K562 (cell line): ENCODE results near the gene CTDSP1. TPM values are rescaled to one million over a fixed set of nuclear protein-coding genes. Genes with fewer than 3 reads are reported as not detected.

Source experiments
- ATAC-seq: fragments of 200-7000 bp; cut with Tn5 transposase; 3 replicates; pipeline ENCODE4 v1.9.1; 2020; ENCODE audit warnings: moderate library complexity
- BruUV-seq: library from RNA; stranded (reverse); fragments of 400-500 nt; replicated peaks from 2 replicates; lab custom pipeline; 2021; lab: Mats Ljungman, UMichigan
- CTCF ChIA-PET: fragments of 300-600 bp; formaldehyde crosslinking; extraction: SDS; loops from one replicate; lab custom pipeline; 2021; ENCODE audit warnings: low intra/inter-chr PET ratio; lab: Yijun Ruan, JAX
- POLR2A ChIA-PET: fragments of 300-600, 350-650 bp; sonication (Branson Sonifier 250); formaldehyde crosslinking; extraction: SDS; loops from one replicate; lab custom pipeline; 2021; ENCODE audit warnings: antibody characterized with exemption, inconsistent platforms; lab: Yijun Ruan, JAX
- DNase-seq, 4 experiments: peaks; one replicate each; pipeline versions ENCODE4 v3.0.0 to v3.0.0-alpha.2; 2011 to 2018; ENCODE audit warnings: low spot score in 3 of 4, mixed read lengths in 3 of 4; ENCODE audit errors: extremely low read depth in 1 of 4
- FAIRE-seq: peaks from 2 replicates; lab custom pipeline; 2011; peaks lifted over from hg19 to GRCh38; lab: Jason Lieb, UNC
- H2AFZ ChIP-seq: 2 replicates; pipeline ENCODE4 v1.6.0; 2011; ENCODE audit warnings: low read depth, low read length, control low read depth, inconsistent platforms
- H3K27ac ChIP-seq: fragments of 200-600 bp; 3 replicates; pipeline ENCODE4 v1.8.0; 2011; ENCODE audit warnings: low read depth, mild to moderate bottlenecking, control low read depth, inconsistent platforms, low read length, moderate library complexity, mixed read lengths; ENCODE audit errors: extremely low read depth
- H3K27me3 ChIP-seq, 2 experiments: fragments of 300-600 bp in 1 of 2; 2 replicates in 1 of 2; 3 replicates in 1 of 2; pipeline versions ENCODE4 v1.6.0 to v1.8.0; 2011; ENCODE audit warnings: inconsistent platforms in 2 of 2, low read length in 2 of 2, mild to moderate bottlenecking in 1 of 2, mixed read lengths in 1 of 2, moderate library complexity in 1 of 2; ENCODE audit not compliant: control insufficient read depth in 2 of 2, insufficient read depth in 2 of 2
- H3K36me3 ChIP-seq: fragments of 300-600 bp; 3 replicates; pipeline ENCODE4 v1.8.0; 2011; ENCODE audit warnings: mild to moderate bottlenecking, low read length, inconsistent platforms; ENCODE audit not compliant: control insufficient read depth, insufficient read depth
- H3K4me1 ChIP-seq, 2 experiments: fragments of 200-600 bp in 1 of 2; replicated peaks in 1 of 2; 2 replicates in 1 of 2; 3 replicates in 1 of 2; pipeline versions ENCODE4 v1.5.1 to v1.8.0; 2011; ENCODE audit warnings: inconsistent platforms in 2 of 2, low read length in 2 of 2, mild to moderate bottlenecking in 1 of 2, mixed read lengths in 1 of 2, moderate library complexity in 1 of 2; ENCODE audit not compliant: control insufficient read depth in 2 of 2, insufficient read depth in 2 of 2
- H3K4me2 ChIP-seq: 2 replicates; pipeline ENCODE4 v1.6.1; 2011; ENCODE audit warnings: low read length, control low read depth, inconsistent platforms, mixed read lengths; ENCODE audit not compliant: insufficient read depth
- H3K4me3 ChIP-seq: fragments of 200-600 bp; sonication (generic), shearing (Covaris generic); 2 replicates; pipeline ENCODE4 v1.5.1; 2016; ENCODE audit warnings: control low read depth, inconsistent platforms
- H3K79me2 ChIP-seq: fragments of 200-600 bp; 3 replicates; pipeline ENCODE4 v1.8.0; 2011; ENCODE audit warnings: low read length, inconsistent platforms; ENCODE audit not compliant: control insufficient read depth, insufficient read depth
- H3K9ac ChIP-seq, 2 experiments: 2 replicates each; pipeline versions ENCODE4 v1.6.0 to v1.6.1; 2011; ENCODE audit warnings: low read depth in 2 of 2, low read length in 2 of 2, control low read depth in 1 of 2, inconsistent platforms in 1 of 2, mild to moderate bottlenecking in 1 of 2, mixed read lengths in 1 of 2; ENCODE audit not compliant: insufficient read depth in 1 of 2
- H3K9me1 ChIP-seq: one replicate; pipeline ENCODE4 v1.6.0; 2011; ENCODE audit warnings: inconsistent platforms, mild to moderate bottlenecking, low read length, moderate library complexity; ENCODE audit not compliant: control insufficient read depth, insufficient read depth
- H3K9me3 ChIP-seq: replicated peaks from 2 replicates; pipeline ENCODE4 v1.5.1; 2011; ENCODE audit warnings: low read depth, low read length, inconsistent platforms; ENCODE audit not compliant: control insufficient read depth, insufficient read depth
- H4K20me1 ChIP-seq: replicated peaks from 2 replicates; pipeline ENCODE4 v1.6.1; 2011; ENCODE audit warnings: low read length, inconsistent platforms, mixed read lengths; ENCODE audit not compliant: control insufficient read depth, insufficient read depth
- CTCF ChIP-seq, 3 experiments: IDR thresholded peaks in 2 of 3; conservative IDR thresholded peaks in 1 of 3; 2 replicates each; pipeline ENCODE4 v1.5.1; 2011 to 2012; ENCODE audit warnings: low read length in 3 of 3, mild to moderate bottlenecking in 3 of 3, control low read depth in 2 of 3, improper control_type of control experiment in 1 of 3, inconsistent platforms in 1 of 3, low read depth in 1 of 3, mixed read lengths in 1 of 3, moderate library complexity in 1 of 3; ENCODE audit not compliant: insufficient read depth in 2 of 3
- DIDO1 ChIP-seq: fragments of 450-650 bp; IDR thresholded peaks from 2 replicates; pipeline ENCODE4 v1.6.1; 2016; ENCODE audit warnings: low read depth, missing biosample characterization, missing genetic modification characterization
- DMBX1 ChIP-seq: fragments of 250-450 bp; sonication (Bioruptor Pico); IDR thresholded peaks from 2 replicates; pipeline ENCODE4 v1.8.0; 2022; ENCODE audit warnings: inconsistent platforms, mild to moderate bottlenecking, moderate library complexity, borderline replicate concordance
- HMGN3 ChIP-seq: IDR thresholded peaks from 2 replicates; pipeline ENCODE4 v1.6.1; 2011; ENCODE audit warnings: borderline replicate concordance, low read depth, mild to moderate bottlenecking, mixed read lengths, low read length; ENCODE audit not compliant: insufficient read length; ENCODE audit errors: extremely low read depth
- HNRNPUL1 ChIP-seq: fragments of 200-400 bp; formaldehyde crosslinking; IDR thresholded peaks from 2 replicates; pipeline ENCODE4 v1.6.1; 2017; ENCODE audit warnings: low read length
- ID3 ChIP-seq, 2 experiments: fragments of 250-450 bp in 1 of 2; fragments of 450-650 bp in 1 of 2; sonication (Bioruptor Pico) in 1 of 2; IDR thresholded peaks; 2 replicates each; pipeline versions ENCODE4 v1.6.1 to v1.8.0; 2016 to 2021; ENCODE audit warnings: mild to moderate bottlenecking in 2 of 2, moderate library complexity in 2 of 2, missing compliant biosample characterization in 1 of 2, missing genetic modification characterization in 1 of 2
- PHTF2 ChIP-seq: fragments of 250-450 bp; sonication (Bioruptor Pico); IDR thresholded peaks from 2 replicates; pipeline ENCODE4 v1.5.0; 2021; ENCODE audit warnings: mild to moderate bottlenecking
- RB1 ChIP-seq: fragments of 450-650 bp; IDR thresholded peaks from 2 replicates; pipeline ENCODE4 v1.6.1; 2017; ENCODE audit warnings: low read depth, mild to moderate bottlenecking
- RBFOX2 ChIP-seq: fragments of 200-400 bp; formaldehyde crosslinking; IDR thresholded peaks from 2 replicates; pipeline ENCODE4 v1.6.1; 2017; ENCODE audit warnings: low read depth, mild to moderate bottlenecking, low read length, moderate library complexity
- RBM15 ChIP-seq: fragments of 200-400 bp; formaldehyde crosslinking; IDR thresholded peaks from 2 replicates; pipeline ENCODE4 v1.6.1; 2018; ENCODE audit warnings: mild to moderate bottlenecking, low read length, moderate library complexity; ENCODE audit not compliant: insufficient read depth
- U2AF2 ChIP-seq: fragments of 200-400 bp; formaldehyde crosslinking; optimal IDR thresholded peaks from 2 replicates; pipeline ENCODE3; 2017; ENCODE audit warnings: low read depth, mild to moderate bottlenecking, low read length
- ZNF134 ChIP-seq: fragments of 250-450 bp; sonication (Bioruptor Pico); conservative IDR thresholded peaks from 2 replicates; pipeline ENCODE4 v1.4.0; 2020
- ZNF592 ChIP-seq: fragments of 450-650 bp; IDR thresholded peaks from 2 replicates; pipeline ENCODE4 v1.6.1; 2017; ENCODE audit warnings: antibody characterized with exemption, mild to moderate bottlenecking
- WGBS: fragments of 100-300 bp; shearing (Covaris generic); methylation state at CpG from one replicate; pipeline ENCODE4 v1.1.6; 2016; ENCODE audit warnings: low coverage, mixed read lengths; ENCODE audit not compliant: insufficient coverage; ENCODE audit errors: missing lambda C conversion rate; 5-methylcytosine and 5-hydroxymethylcytosine counted together
- in situ Hi-C: fragments of 300-500 bp; cut with MboI; formaldehyde crosslinking; loops from 4 replicates; pipeline ENCODE4 v1.15.0; 2018; ENCODE audit warnings: inconsistent platforms, mixed read lengths
- intact Hi-C: fragments of 100-400 bp; cut with micrococcal nuclease; formaldehyde crosslinking; loops from 2 replicates; pipeline ENCODE4 v1.14.2; 2022
- polyA plus RNA-seq, 8 experiments: library from polyadenylated mRNA; depleted of rRNA in 4 of 8; stranded (reverse) in 5 of 8; unstranded in 3 of 8; fragments of >200 nt; fragmentation: Nextera tagmentation in 2 of 8; fragmentation: Illumina TruSeq in 1 of 8; extraction: Ambion mirVana in 2 of 8; extraction: Trizol in 1 of 8; gene quantifications; 2 replicates each; pipeline versions ENCODE4 v1.2.1 to v1.2.3, GENCODE V29; 2011 to 2014; ENCODE audit warnings: inconsistent platforms in 1 of 8, missing spikeins in 1 of 8
- total RNA-seq, 7 experiments: library from RNA; depleted of rRNA in 6 of 7; stranded (reverse); fragments of >200 nt in 6 of 7; fragmentation: Illumina TruSeq in 2 of 7; extraction: Trizol in 2 of 7; gene quantifications; 2 replicates each; pipeline versions ENCODE4 v1.2.1 to v1.2.3, GENCODE V29; 2011 to 2021; ENCODE audit warnings: low replicate concordance in 1 of 7

CTDSP1 gene
- total and polyA plus RNA-seq, 9 of the 15 experiments (the other 6 are each of a cell fraction or from before 2014, with no cell fraction given), result 2.4 to 74.8 (median 45.8) TPM

- no TSS peak for BruUV-seq
- peak overlapping the region; percentile 83 to 94 for H3K9ac ChIP-seq
- H3K27ac ChIP-seq, result peak overlapping the region; percentile 90
- peaks cover 43% of the 10 kb centered on the region; the same call in 2 of the 3 replicates for H3K36me3 ChIP-seq
- in situ Hi-C loops (no loop called here), intact Hi-C loops (loop anchor here (10.0 kb wide), 1 partner anchor 244 kb away; no protein-coding TSS in a partner anchor)
- DNase-seq (peak; percentile 43 to 58 (median 56)), ATAC-seq (no peak), FAIRE-seq (no peak)
- POLR2A ChIA-PET, result interaction anchor here (0.7 to 0.8 kb wide), 2 partner anchors 130 to 308 kb away, joined by 3 to 5 read pairs; partner anchors contain the start of genes AAMP and PNKD
- 2% methylated on average over 21 of the region's 63 CpGs for WGBS
- H4K20me1 ChIP-seq, result no peaks in the 10 kb centered on the region
- H3K9me3 ChIP-seq, result no peaks in the 10 kb centered on the region
- H3K4me2 ChIP-seq, result peak overlapping the region; percentile 69
- peak overlapping the region; percentile 57 for H3K4me3 ChIP-seq
- no peak overlapping the region for H2AFZ ChIP-seq
- H3K79me2 ChIP-seq, result peaks cover 61% of the 10 kb centered on the region
- no peaks in the 10 kb centered on the region for H3K9me1 ChIP-seq
- CTCF ChIA-PET, result interaction anchor here (1.5 kb wide), 1 partner anchor 99 kb away, joined by 7 read pairs; no protein-coding TSS in a partner anchor
- peaks cover 14 to 81% of the 10 kb centered on the region in 2 experiments; a peak in 4 of 5 replicates for H3K4me1 ChIP-seq
- no peaks in the 10 kb centered on the region for H3K27me3 ChIP-seq
- TF ChIP-seq ZNF592 (0 out of 2 replicates have a peak, but pooled peaks have one; percentile 48), RB1 (0 out of 2 replicates have a peak, but pooled peaks have one; percentile 4), DMBX1 (CRISPR knock-in tag) (no peak), PHTF2 (CRISPR knock-in tag) (no peak), CTCF (IDR thresholded peaks at IDR 0.05 in 2 of 3, conservative IDR thresholded peaks at IDR 0.05 in 1 of 3; ENCODE audit: insufficient read depth in 2 of 3, low read depth in 1 of 3, low read length in 3 of 3) (no peak), ZNF134 (CRISPR knock-in tag) (no peak), HNRNPUL1 (no peak), RBFOX2 (peak; percentile 80), ID3 (CRISPR knock-in tag; IDR thresholded peaks at IDR 0.05) (no peak), ID3 (tag; IDR thresholded peaks at IDR 0.05) (no peak), HMGN3 (peak; percentile 12), RBM15 (no peak), DIDO1 (tag) (no peak), U2AF2 (no peak)
Measured at GRCh38 chr2:218400167-218400929, 680 bp downstream of the CTDSP1 start.
